GM19193 (cell line): Measurements from ENCODE around the gene KY.

ENCODE experiments used
- POLR2A ChIP-seq: IDR thresholded peaks from 4 replicates; pipeline ENCODE4 v1.6.1; 2011; ENCODE audit not compliant: insufficient read depth, insufficient read length; ENCODE audit errors: extremely low read depth

The KY gene

GRCh38 chr3:134680796-134681521 is 30.1 kb upstream of the KY start:
- TF ChIP-seq POLR2A = no peak

GRCh38 chr3:134677987-134678308 is 27.1 kb upstream of the KY start:
- no peak for TF ChIP-seq POLR2A

GRCh38 chr3:134677196-134677986 is 26.6 kb upstream of the KY start:
- TF ChIP-seq POLR2A = no peak

- TF ChIP-seq POLR2A = no peak
Measured at GRCh38 chr3:134675726-134676256, 25.0 kb upstream of the KY start.

GRCh38 chr3:134672571-134672970 is 21.7 kb upstream of the KY start:
- no peak for TF ChIP-seq POLR2A

GRCh38 chr3:134667956-134668355 is 17.1 kb upstream of the KY start:
- no peak for TF ChIP-seq POLR2A

GRCh38 chr3:134667406-134667805 is 16.6 kb upstream of the KY start:
- no peak for TF ChIP-seq POLR2A

GRCh38 chr3:134666885-134667284 is 16.1 kb upstream of the KY start:
- no peak for TF ChIP-seq POLR2A

- no peak for TF ChIP-seq POLR2A
Measured at GRCh38 chr3:134666466-134666865, 15.6 kb upstream of the KY start.

GRCh38 chr3:134666052-134666451 is 15.2 kb upstream of the KY start:
- no peak for TF ChIP-seq POLR2A

GRCh38 chr3:134665243-134665642 is 14.4 kb upstream of the KY start:
- no peak for TF ChIP-seq POLR2A

- TF ChIP-seq POLR2A = no peak
Measured at GRCh38 chr3:134663721-134664456, 13.1 kb upstream of the KY start.

GRCh38 chr3:134660046-134660441 is 9.2 kb upstream of the KY start:
- no peak for TF ChIP-seq POLR2A

- no peak for TF ChIP-seq POLR2A
Measured at GRCh38 chr3:134659391-134660045, 8.7 kb upstream of the KY start.

GRCh38 chr3:134658555-134658954 is 7.7 kb upstream of the KY start:
- TF ChIP-seq POLR2A = no peak
